Neural progenitor cell (in vitro differentiated cells): ENCODE data around the gene CEND1. TPM values are rescaled to one million over a fixed set of nuclear protein-coding genes. Genes with fewer than 3 reads are reported as not detected.

Experiments
- DNase-seq: peaks from one replicate; pipeline ENCODE4 v3.0.0-alpha.2; 2016; ENCODE audit warnings: low spot score
- H2AFZ ChIP-seq: fragments of 200-600 bp; sonication (generic); replicated peaks from 2 replicates; pipeline ENCODE4 v1.6.1; 2016; ENCODE audit warnings: antibody characterized with exemption
- H3F3A ChIP-seq: fragments of 200-600 bp; sonication (generic); 2 replicates; pipeline ENCODE4 v1.6.1; 2016; ENCODE audit warnings: antibody characterized with exemption, low read depth
- H3K27ac ChIP-seq: fragments of 200-600 bp; sonication (generic); 2 replicates; pipeline ENCODE4 v1.5.1; 2016; ENCODE audit warnings: mild to moderate bottlenecking
- H3K27me3 ChIP-seq: fragments of 200-600 bp; sonication (generic); 2 replicates; pipeline ENCODE4 v1.6.1; 2016; ENCODE audit warnings: mild to moderate bottlenecking, moderate library complexity
- H3K36me3 ChIP-seq: fragments of 200-600 bp; sonication (generic); 2 replicates; pipeline ENCODE4 v1.5.1; 2016
- H3K4me1 ChIP-seq: fragments of 200-600 bp; sonication (generic); 2 replicates; pipeline ENCODE4 v1.6.1; 2016; ENCODE audit warnings: mixed run types
- H3K4me2 ChIP-seq: fragments of 200-600 bp; sonication (generic); 2 replicates; pipeline ENCODE4 v1.6.1; 2016
- H3K4me3 ChIP-seq: fragments of 200-600 bp; sonication (generic); 2 replicates; pipeline ENCODE4 v1.5.1; 2016
- H3K79me2 ChIP-seq: fragments of 200-600 bp; sonication (generic); 2 replicates; pipeline ENCODE4 v1.6.1; 2016; ENCODE audit warnings: low read depth
- H3K9ac ChIP-seq: fragments of 200-600 bp; sonication (generic); 2 replicates; pipeline ENCODE4 v1.6.1; 2016
- H3K9me3 ChIP-seq: fragments of 200-600 bp; sonication (generic); 2 replicates; pipeline ENCODE4 v1.5.1; 2016; ENCODE audit warnings: low read depth
- H4K20me1 ChIP-seq: fragments of 200-600 bp; sonication (generic); 2 replicates; pipeline ENCODE4 v1.6.1; 2016; ENCODE audit warnings: low read depth
- H3K27ac Mint-ChIP-seq: 3 replicates; pipeline ENCODE4 v1.8.0; 2021; ENCODE audit warnings: mixed read lengths
- H3K27me3 Mint-ChIP-seq: 2 replicates; pipeline ENCODE4 v1.8.0; 2022; ENCODE audit warnings: low read depth, mild to moderate bottlenecking, inconsistent platforms, moderate library complexity, mixed read lengths; ENCODE audit not compliant: insufficient read depth
- H3K36me3 Mint-ChIP-seq: 3 replicates; pipeline ENCODE4 v1.8.0; 2021; ENCODE audit warnings: mixed read lengths
- H3K4me1 Mint-ChIP-seq: 3 replicates; pipeline ENCODE4 v1.8.0; 2021; ENCODE audit warnings: mixed read lengths
- H3K4me3 Mint-ChIP-seq: 3 replicates; pipeline ENCODE4 v1.8.0; 2021; ENCODE audit warnings: mild to moderate bottlenecking, moderate library complexity, mixed read lengths
- H3K9me3 Mint-ChIP-seq: 3 replicates; pipeline ENCODE4 v1.8.0; 2020; ENCODE audit warnings: mixed read lengths
- EZH2 ChIP-seq: fragments of 200-600 bp; sonication (generic); IDR thresholded peaks from 2 replicates; pipeline ENCODE4 v1.6.1; 2017; ENCODE audit warnings: antibody characterized with exemption, mild to moderate bottlenecking, moderate library complexity
- EZH2phosphoT487 ChIP-seq: fragments of 200-600 bp; sonication (generic); IDR thresholded peaks from 2 replicates; pipeline ENCODE4 v1.6.1; 2017; ENCODE audit warnings: antibody characterized with exemption
- total RNA-seq: library from RNA; depleted of rRNA; stranded (reverse); fragments of >200 nt; gene quantifications from 2 replicates; pipeline ENCODE4 v1.2.3, GENCODE V29; 2015; ENCODE audit warnings: low replicate concordance
- TF ChIP-seq, protein P1 (sequence below): fragments of 200-600 bp; sonication (generic); IDR thresholded peaks from 2 replicates; pipeline ENCODE4 v1.5.1; 2017; ENCODE audit warnings: antibody characterized with exemption, mild to moderate bottlenecking

The CEND1 gene
- total RNA-seq, 1 donor from 2014 or later = 0.94 TPM

GRCh38 chr11:816433-816779 lies 26.5 kb upstream of the CEND1 start:
- peaks cover 8% of the 10 kb centered on the region for H3K27me3 Mint-ChIP-seq
- peaks cover 10% of the 10 kb centered on the region for H3K36me3 Mint-ChIP-seq
- Histone ChIP-seq H3K4me2 (no peak overlapping the region), H3K4me3 (no peak overlapping the region), H3K27ac (no peak overlapping the region), H3K36me3 (peaks cover under 1% of the 10 kb centered on the region), H3K79me2 (peaks cover 17% of the 10 kb centered on the region), H2AFZ (no peak overlapping the region), H3K9me3 (no peaks in the 10 kb centered on the region), H4K20me1 (peaks cover 26% of the 10 kb centered on the region), H3K27me3 (no peaks in the 10 kb centered on the region), H3K4me1 (peaks cover under 1% of the 10 kb centered on the region), H3F3A (peaks cover 50% of the 10 kb centered on the region), H3K9ac (no peak overlapping the region)
- H3K4me3 Mint-ChIP-seq = no peak overlapping the region
- no peak for DNase-seq
- H3K9me3 Mint-ChIP-seq = no peaks in the 10 kb centered on the region
- TF ChIP-seq EZH2phosphoT487 = no peak
- TF ChIP-seq EZH2 = no peak
- TF ChIP-seq, protein P1, sequence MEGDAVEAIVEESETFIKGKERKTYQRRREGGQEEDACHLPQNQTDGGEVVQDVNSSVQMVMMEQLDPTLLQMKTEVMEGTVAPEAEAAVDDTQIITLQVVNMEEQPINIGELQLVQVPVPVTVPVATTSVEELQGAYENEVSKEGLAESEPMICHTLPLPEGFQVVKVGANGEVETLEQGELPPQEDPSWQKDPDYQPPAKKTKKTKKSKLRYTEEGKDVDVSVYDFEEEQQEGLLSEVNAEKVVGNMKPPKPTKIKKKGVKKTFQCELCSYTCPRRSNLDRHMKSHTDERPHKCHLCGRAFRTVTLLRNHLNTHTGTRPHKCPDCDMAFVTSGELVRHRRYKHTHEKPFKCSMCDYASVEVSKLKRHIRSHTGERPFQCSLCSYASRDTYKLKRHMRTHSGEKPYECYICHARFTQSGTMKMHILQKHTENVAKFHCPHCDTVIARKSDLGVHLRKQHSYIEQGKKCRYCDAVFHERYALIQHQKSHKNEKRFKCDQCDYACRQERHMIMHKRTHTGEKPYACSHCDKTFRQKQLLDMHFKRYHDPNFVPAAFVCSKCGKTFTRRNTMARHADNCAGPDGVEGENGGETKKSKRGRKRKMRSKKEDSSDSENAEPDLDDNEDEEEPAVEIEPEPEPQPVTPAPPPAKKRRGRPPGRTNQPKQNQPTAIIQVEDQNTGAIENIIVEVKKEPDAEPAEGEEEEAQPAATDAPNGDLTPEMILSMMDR = no peak
- no peak overlapping the region for H3K27ac Mint-ChIP-seq
- peaks cover 8% of the 10 kb centered on the region for H3K4me1 Mint-ChIP-seq

GRCh38 chr11:815675-816432 lies 26.0 kb upstream of the CEND1 start:
- Histone ChIP-seq H3K4me1 (peaks cover 6% of the 10 kb centered on the region), H3K9me3 (no peaks in the 10 kb centered on the region), H3F3A (peaks cover 55% of the 10 kb centered on the region), H3K79me2 (peaks cover 22% of the 10 kb centered on the region), H3K27ac (no peak overlapping the region), H3K4me2 (no peak overlapping the region), H4K20me1 (peaks cover 26% of the 10 kb centered on the region), H3K36me3 (peaks cover 3% of the 10 kb centered on the region), H3K27me3 (no peaks in the 10 kb centered on the region), H3K9ac (no peak overlapping the region), H3K4me3 (no peak overlapping the region), H2AFZ (no peak overlapping the region)
- TF ChIP-seq, protein P1 = no peak
- TF ChIP-seq EZH2 = no peak
- TF ChIP-seq EZH2phosphoT487 = no peak
- Mint-ChIP-seq H3K27ac (no peak overlapping the region), H3K27me3 (peaks cover 8% of the 10 kb centered on the region), H3K36me3 (peaks cover 13% of the 10 kb centered on the region), H3K9me3 (no peaks in the 10 kb centered on the region), H3K4me1 (peaks cover 9% of the 10 kb centered on the region), H3K4me3 (no peak overlapping the region)
- no peak for DNase-seq

DNA sequence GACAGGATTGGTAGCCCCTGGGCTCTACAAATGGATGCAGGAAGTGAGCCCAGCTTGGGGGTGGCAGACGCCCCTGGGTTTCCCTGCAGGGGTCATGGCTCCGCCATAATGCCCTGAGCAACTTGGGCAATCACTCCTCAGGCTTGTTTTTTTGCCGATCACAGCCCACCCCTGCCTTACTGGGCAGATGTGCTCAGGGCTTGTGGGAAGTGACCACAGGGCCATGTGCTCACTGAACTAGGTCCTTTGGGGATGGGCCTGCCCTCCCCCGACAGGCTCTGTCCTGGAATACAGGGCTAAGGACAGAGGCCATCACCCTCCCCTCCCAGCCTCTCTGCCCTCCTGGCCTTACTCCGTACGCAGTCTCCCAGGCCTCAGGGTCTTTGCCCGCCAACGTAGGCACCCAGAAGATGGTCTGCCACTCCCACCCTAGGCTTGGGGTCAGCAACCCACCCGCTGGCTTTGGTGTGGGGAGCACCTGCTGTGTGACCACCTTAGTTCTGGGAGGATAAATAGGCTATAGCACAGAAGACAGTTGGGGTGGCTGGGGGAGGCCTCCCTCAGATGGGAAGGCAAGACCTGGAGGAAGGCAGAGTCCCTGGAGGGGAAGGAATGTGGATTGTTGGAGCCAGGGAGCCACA lies 23.7 kb upstream of the CEND1 start:
- H3K36me3 ChIP-seq = peaks cover 3% of the 10 kb centered on the region
- peaks cover 11% of the 10 kb centered on the region for H3K4me1 ChIP-seq
- peaks cover 24% of the 10 kb centered on the region for H4K20me1 ChIP-seq
- no peak overlapping the region for H3K9ac ChIP-seq
- no peaks in the 10 kb centered on the region for H3K27me3 ChIP-seq
- H3K27ac ChIP-seq = no peak overlapping the region
- H3F3A ChIP-seq = peaks cover 58% of the 10 kb centered on the region
- Mint-ChIP-seq H3K27ac (no peak overlapping the region), H3K36me3 (peaks cover 13% of the 10 kb centered on the region), H3K27me3 (peaks cover 8% of the 10 kb centered on the region), H3K4me1 (peaks cover 17% of the 10 kb centered on the region), H3K9me3 (no peaks in the 10 kb centered on the region), H3K4me3 (no peak overlapping the region)
- H3K9me3 ChIP-seq = no peaks in the 10 kb centered on the region
- DNase-seq = no peak
- H3K4me2 ChIP-seq = no peak overlapping the region
- no peak overlapping the region for H3K4me3 ChIP-seq
- peaks cover 31% of the 10 kb centered on the region for H3K79me2 ChIP-seq
- TF ChIP-seq EZH2phosphoT487 = no peak
- TF ChIP-seq, protein P1 = no peak
- no peak for TF ChIP-seq EZH2
- H2AFZ ChIP-seq = no peak overlapping the region
